AG04449 (cell line): ENCODE measurements around the gene NCCRP1.

ENCODE experiments used
- CTCF ChIA-PET: fragments of 350-600 bp; formaldehyde crosslinking; extraction: SDS; loops from one replicate; lab custom pipeline; 2021; ENCODE audit warnings: antibody characterized with exemption; lab: Yijun Ruan, JAX
- POLR2A ChIA-PET: fragments of 400-600, 350-600 bp; formaldehyde crosslinking; extraction: SDS; loops from one replicate; lab custom pipeline; 2020; ENCODE audit warnings: antibody characterized with exemption, inconsistent platforms; lab: Yijun Ruan, JAX
- DNase-seq: peaks from one replicate; pipeline ENCODE4 v3.0.0-alpha.2; 2010; ENCODE audit warnings: low read depth, low spot score
- H3K4me3 ChIP-seq: 2 replicates; pipeline ENCODE4 v1.5.1; 2011; ENCODE audit warnings: low read depth, mild to moderate bottlenecking, control low read depth, low read length
- TF ChIP-seq, protein P1 (sequence below): IDR thresholded peaks from one replicate; pipeline ENCODE4 v1.5.1; 2011; ENCODE audit warnings: mild to moderate bottlenecking, moderate library complexity, low read length, control low read depth, inconsistent platforms; ENCODE audit not compliant: insufficient read depth; ENCODE audit errors: missing control alignments

The NCCRP1 gene, protein sequence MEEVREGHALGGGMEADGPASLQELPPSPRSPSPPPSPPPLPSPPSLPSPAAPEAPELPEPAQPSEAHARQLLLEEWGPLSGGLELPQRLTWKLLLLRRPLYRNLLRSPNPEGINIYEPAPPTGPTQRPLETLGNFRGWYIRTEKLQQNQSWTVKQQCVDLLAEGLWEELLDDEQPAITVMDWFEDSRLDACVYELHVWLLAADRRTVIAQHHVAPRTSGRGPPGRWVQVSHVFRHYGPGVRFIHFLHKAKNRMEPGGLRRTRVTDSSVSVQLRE

DNA sequence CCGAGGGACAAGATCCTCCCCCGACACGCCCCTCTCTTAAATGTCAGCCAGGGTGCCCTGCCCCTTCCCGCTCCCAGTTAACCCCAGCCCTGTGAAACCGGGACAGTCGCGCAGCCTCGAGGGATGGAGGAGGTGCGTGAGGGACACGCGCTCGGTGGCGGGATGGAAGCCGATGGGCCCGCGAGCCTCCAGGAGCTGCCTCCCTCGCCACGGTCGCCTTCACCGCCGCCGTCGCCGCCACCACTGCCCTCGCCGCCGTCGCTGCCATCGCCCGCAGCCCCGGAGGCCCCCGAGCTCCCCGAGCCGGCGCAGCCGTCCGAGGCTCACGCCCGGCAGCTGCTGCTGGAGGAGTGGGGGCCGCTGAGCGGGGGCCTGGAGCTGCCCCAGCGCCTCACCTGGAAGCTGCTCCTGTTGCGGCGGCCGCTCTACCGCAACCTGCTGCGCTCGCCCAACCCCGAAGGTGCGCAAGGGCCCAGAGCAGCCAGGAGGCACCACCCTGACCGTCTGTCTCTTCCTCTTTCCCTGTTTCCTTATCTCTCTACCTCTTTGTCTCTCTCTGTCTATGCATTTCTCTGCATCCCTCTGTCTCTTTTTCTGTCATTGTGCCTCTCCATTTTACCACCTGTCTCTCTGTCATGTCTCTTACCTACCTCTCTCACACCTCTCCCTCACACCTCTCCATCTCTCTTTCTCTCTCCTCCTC, at the start of gene NCCRP1:
NCCRP1 (plus strand) TSS at position 105 of the 703 bp plus-strand sequence; CDS start at position 124, 19 bp downstream.
- TF ChIP-seq, protein P1, sequence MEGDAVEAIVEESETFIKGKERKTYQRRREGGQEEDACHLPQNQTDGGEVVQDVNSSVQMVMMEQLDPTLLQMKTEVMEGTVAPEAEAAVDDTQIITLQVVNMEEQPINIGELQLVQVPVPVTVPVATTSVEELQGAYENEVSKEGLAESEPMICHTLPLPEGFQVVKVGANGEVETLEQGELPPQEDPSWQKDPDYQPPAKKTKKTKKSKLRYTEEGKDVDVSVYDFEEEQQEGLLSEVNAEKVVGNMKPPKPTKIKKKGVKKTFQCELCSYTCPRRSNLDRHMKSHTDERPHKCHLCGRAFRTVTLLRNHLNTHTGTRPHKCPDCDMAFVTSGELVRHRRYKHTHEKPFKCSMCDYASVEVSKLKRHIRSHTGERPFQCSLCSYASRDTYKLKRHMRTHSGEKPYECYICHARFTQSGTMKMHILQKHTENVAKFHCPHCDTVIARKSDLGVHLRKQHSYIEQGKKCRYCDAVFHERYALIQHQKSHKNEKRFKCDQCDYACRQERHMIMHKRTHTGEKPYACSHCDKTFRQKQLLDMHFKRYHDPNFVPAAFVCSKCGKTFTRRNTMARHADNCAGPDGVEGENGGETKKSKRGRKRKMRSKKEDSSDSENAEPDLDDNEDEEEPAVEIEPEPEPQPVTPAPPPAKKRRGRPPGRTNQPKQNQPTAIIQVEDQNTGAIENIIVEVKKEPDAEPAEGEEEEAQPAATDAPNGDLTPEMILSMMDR, result no peak
- POLR2A ChIA-PET, result no interaction called here
- CTCF ChIA-PET, result interaction anchor here (1.6 kb wide), 1 partner anchor 10 kb away, joined by 4 read pairs; no protein-coding TSS in a partner anchor
- no peak within 1 kb of the TSS for H3K4me3 ChIP-seq
- no peak for DNase-seq

DNA sequence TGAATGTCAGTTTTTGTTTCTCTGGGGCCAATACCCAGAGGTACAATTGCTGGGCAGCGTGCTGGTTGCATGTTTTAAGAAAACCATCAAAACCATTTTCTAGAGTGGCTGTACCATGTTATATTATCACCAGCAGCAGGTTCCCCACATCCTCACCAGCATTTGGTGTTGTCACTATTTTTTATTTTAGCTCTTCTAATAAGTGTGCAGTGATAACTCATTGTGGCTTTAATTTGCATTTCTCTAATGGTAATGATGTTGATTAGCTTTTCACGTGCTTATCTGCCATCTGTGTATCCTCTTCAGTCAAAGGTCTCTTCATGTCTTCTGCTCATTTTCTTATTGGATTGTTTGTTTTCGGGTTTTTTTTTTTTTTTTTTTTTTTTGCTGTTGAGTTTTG, 49.3 kb upstream of the NCCRP1 start:
- DNase-seq, result no peak
- H3K4me3 ChIP-seq, result no peak overlapping the region
- CTCF ChIA-PET, result no interaction called here
- TF ChIP-seq, protein P1, result no peak
- POLR2A ChIA-PET, result no interaction called here

DNA sequence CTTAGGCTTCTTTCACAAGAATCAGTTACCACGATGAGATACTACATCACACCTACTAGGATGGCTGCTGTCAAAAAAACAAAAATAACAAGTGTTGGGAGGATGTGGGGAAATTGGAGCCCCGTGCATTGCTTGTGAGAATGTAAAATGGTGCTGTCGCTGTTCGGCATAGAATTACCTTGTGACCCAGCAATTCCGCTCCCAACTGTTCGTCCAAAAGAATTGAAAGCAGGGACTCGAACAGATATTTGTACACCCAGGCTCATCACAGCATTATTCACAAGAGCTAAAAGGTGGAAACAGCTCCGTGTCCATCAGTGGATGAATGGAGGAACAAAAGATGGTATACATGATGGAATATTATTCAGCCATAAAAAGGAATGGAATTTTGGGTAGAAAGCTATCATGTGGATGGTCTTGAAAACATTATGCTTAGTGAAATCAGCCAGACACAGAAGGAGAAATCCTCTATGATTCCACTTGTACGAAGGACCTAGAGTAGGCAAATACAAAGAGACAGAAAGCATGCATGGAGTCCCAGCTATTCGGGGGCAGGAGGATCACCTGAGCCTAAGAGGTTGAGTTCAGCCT, 47.7 kb upstream of the NCCRP1 start:
- DNase-seq, result no peak
- no peak overlapping the region for H3K4me3 ChIP-seq
- ChIA-PET CTCF (interaction anchor here (1.1 to 1.2 kb wide), 2 partner anchors 22 to 39 kb away, joined by 3 to 4 read pairs; no protein-coding TSS in a partner anchor), POLR2A (no interaction called here)
- TF ChIP-seq, protein P1, result no peak

DNA sequence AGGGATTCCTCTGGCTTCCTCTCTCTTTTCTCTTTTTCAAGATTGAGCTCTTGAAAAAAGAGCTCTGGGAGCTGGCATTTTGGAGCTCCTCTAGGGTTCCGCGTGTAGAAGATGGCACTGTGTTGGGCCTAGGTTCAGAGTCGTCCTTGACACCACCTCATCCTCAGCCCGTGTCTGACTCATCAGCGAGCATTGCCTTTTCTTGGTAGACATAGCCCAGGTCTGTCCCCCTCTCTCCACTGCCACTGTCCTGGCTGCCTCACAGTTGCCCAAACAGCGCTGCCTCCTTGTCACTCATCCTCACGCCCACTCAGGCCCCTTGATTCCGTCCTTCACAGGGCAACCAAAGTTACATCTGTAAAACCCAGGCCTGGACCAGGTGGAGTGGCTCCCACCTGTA, 46.5 kb upstream of the NCCRP1 start:
- ChIA-PET CTCF (interaction anchor here (1.2 kb wide), 1 partner anchor 24 kb away, joined by 4 read pairs; no protein-coding TSS in a partner anchor), POLR2A (no interaction called here)
- no peak for DNase-seq
- TF ChIP-seq, protein P1, result no peak
- H3K4me3 ChIP-seq, result no peak overlapping the region

DNA sequence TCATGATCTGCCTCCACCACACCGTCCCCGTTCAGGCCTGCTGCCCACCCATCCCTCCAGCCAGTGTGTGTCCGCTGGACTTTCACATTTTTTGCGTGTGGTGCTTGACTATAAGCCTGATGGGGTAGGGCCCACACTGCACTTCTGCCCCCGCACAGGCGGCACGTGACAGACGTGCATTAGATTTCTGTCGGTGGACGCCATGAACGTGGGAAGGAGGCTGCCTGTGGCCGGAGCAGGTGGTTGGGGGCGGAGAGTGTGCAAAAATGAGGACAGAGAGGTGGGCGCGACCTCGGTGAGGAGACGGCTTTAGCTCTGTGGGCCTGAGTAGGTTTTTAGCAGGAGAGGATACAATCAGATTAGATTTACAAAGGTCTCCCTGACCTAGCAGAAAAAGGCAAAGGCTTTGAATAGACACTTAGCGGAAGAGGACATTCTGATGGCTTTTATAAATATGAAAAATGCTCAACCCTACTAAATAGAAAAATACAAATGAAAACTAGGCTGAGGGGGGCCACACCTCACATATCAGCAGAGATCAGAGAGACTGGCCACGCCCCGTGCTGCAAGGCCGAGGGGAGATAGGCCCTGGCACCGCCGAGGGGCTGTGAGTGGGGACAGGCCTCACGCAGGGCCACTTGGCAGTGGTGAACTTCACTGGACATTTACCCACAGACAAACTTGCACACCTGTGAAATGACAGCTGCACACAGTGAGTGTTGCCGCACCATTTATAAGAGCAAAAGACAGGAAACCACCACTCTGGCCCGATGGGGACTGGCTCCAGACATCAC, 45.8 kb upstream of the NCCRP1 start:
- POLR2A ChIA-PET, result no interaction called here
- CTCF ChIA-PET, result interaction anchor here (1.1 kb wide), 1 partner anchor 29 kb away, joined by 3 read pairs; no protein-coding TSS in a partner anchor

More for the DNA sequence above, 45.8 kb upstream of the NCCRP1 start:
- H3K4me3 ChIP-seq, result no peak overlapping the region
- no peak for DNase-seq
- TF ChIP-seq, protein P1, result no peak
